Occipital lobe (tissue), 2 donors: ENCODE data around the gene TMEM38A. TPM values are rescaled to one million over a fixed set of nuclear protein-coding genes. Genes with fewer than 3 reads are reported as not detected.
"Not testable (repeated sequence)": the region's sequence is repeated elsewhere in the genome, so short reads cannot be mapped to it uniquely, and the experiment has no call there.

Source experiments
- DNase-seq: peaks from one replicate; lab custom pipeline; 2025; lab: John Stamatoyannopoulos, UW
- total RNA-seq: library from RNA; depleted of rRNA; stranded (reverse); fragments of >200 nt; gene quantifications from one replicate; pipeline ENCODE4 v1.2.3, GENCODE V29; 2014

Gene TMEM38A
- total RNA-seq, 1 donor from 2014 or later: 8.4 TPM

DNA sequence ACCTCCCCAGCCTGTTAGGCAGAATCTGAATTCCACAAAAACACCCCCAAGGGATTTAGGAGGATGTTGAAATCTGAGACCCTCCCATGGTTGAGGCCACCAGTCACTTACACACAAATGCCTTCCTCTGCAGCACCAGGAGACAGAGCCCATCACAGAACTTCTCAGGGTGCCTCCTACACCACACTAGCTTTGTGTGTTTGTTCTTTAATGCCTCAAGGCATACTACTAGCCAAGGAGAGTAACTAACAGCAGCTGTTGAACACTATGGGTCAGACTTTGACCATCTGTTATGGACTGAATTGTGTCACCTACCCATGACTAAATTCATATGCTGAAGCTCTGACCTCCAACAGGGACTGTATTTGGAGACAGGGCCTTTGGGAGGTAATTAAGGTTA lies 23.4 kb upstream of the TMEM38A start:
- no peak for DNase-seq

DNA sequence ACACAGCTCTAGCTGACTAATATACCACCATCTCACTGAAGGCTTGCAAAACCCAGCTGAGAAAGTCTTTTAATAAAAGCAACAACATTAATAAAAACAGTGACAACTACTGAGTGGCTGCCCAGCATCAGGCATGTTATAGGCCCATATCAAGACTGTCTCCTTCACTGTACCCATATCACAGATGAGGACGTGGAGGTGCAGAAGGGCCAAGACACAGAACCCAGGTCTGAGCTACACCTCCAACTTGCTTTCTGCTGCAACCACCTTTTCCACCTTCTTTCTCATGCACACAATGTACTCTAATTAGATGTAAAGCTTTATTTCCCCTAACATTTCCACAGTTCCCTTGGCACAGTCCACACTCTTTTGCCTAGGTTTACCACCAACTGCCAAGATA lies 22.3 kb upstream of the TMEM38A start:
- no peak for DNase-seq

DNA sequence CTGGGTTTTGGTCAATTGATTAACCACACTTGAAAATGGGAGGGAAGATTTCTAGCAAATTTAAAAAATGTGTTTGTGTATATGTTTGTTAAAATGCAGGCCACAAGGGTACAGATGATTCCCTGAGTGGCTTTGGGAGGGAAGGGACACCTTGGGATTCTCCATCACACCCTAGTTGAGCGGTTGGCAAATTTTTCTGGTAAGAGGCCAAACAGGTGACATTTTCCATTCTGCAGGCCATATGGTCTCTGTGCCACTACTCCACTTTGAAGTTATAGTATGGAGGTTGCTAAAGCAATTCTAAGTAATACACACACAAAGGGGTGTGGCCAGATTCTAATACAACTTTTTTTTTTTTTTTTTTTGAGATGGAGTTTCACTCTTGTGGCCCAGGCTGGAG lies 20.0 kb upstream of the TMEM38A start:
- no peak for DNase-seq

DNA sequence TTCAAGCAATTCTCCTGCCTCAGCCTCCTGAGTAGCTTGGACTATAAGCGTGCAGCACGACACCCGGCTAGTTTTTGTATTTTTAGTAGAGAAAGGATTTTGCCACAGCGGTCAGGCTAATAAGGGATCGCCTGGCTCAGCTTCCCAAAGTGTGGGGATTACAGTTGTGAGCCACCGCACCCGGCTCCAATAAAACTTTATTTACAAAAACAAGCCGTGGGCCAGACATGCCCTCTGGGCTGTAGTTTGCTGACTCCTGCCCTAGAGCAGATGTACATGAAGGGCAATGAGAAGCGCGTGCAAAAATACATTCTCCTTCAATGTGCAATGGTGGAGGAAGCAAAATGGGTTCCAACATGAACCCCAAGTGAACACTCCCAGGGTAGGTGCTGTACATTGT lies 19.2 kb upstream of the TMEM38A start:
- DNase-seq: no peak

DNA sequence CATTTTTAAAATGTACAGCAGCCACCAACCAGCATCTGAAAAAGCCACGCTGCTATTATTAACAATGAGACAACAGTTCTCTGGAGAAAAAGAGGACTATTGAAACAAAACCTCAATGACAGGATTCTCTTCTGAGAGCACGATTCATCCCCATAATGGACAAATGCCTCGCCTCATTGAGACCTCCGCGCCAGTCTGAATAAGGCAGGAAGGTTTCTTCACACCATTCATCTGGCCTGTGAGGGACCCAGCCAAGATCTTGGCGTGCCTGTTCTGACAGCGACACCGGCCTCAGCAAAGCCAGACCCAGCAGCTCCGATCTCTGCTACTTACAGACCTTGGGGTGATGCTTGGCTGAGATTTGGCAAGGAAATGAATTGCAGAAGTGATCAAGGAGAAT lies 15.8 kb upstream of the TMEM38A start:
- peak; percentile 30 for DNase-seq

DNA sequence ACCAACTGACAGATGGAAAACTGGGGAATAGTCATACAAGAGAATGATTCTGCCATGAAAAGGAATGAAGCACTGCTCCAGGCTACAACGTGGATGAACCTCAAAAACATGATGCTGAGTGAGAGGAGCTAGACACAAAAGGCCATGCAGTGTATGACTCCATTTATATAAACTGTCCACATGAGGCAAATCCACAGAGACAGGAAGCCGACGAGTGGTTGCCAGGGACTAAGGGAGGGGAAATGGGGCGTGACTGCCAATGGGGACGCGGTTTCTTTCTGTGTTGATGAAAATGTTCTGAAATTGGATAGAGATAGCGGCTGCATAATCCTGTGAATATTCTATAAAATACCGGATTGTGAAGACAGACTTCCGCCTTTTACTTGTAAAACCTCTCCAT lies 11.2 kb upstream of the TMEM38A start:
- DNase-seq: no peak

DNA sequence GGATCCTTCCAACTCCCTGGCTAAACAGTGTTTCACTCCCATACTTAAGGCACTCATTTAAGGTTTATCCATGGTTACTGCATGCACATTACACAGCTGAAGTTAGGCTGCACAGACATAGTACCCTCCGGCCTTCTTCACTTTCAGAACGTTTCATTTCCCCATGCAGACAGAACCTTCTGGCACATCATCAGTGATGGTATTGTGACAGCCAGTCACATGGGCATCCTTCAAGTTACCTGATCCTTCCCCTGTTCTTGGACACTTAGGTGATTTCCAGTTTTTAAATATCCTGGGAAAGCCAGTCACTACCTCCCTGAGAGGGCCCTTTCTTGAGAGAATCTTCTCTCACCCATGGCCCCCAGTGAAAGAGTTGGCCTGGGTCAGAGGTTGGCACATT lies 10.1 kb upstream of the TMEM38A start:
- no peak for DNase-seq

DNA sequence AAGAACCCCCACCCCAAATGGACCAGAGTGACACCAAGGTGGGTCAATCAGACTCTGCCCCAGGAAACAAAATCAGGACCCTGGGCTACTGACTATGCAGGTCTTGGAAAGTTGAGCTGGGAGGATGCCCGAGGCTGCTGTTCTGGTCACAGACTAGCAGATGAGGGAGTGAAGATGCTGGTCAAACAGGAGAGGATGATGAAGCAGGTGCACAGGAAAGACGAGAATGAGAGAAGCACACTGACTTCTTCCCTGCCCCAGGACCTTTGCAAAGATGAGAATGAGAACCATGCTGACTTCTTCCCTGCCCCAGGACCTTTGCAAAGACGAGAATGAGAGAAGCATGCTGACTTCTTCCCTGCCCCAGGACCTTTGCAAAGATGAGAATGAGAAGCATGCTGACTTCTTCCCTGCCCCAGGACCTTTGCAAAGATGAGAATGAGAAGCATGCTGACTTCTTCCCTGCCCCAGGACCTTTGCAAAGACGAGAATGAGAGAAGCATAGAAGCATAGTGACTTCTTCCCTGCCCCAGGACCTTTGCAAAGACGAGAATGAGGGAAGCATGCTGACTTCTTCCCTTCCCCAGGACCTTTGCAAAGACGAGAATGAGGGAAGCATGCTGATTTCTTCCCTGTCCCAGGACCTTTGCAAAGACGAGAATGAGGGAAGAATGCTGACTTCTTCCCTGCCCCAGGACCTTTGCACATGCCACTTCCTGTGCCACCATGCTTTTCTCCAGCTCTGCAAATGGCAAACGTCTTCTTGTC lies 9.3 kb upstream of the TMEM38A start:
- DNase-seq: not testable (repeated sequence)

DNA sequence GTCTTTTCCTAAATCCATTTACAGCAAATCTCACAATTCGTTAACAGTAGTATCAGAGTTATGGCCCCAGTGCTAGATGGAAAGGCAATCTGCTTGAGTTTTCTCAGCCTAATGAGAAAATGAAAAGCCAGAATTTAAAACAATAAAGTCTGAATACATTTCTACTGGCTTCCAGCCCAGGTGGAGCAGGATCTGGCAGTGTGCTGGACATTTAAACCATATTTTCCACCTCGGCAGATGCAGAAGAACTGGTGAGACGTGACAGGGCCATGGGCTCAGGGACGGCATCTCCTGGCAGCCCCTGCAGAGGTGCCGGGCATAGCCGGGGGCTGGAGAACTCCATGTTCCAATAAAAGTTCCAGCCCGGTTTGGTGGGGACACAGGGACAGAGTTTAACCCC lies 8.1 kb upstream of the TMEM38A start:
- no peak for DNase-seq

DNA sequence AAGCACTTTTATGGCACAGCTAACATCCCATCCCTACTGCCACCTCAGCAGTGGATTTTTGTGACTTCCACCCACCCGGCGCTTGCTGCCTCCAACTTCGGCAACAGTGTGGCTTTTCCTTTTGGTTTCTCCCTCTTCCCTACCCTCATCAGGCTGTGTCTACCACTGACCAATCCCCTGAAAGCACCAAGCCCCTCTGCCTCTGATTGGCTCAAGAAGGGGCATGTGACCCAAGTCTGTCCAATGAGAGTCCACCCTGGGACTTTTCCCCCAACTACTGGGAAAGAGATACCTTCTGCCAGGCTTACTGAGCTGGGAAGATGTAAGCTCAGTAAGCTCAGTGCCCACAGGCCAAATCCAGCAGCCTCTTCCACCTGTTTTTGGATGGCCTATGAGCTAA lies 6.8 kb upstream of the TMEM38A start:
- DNase-seq: no peak

DNA sequence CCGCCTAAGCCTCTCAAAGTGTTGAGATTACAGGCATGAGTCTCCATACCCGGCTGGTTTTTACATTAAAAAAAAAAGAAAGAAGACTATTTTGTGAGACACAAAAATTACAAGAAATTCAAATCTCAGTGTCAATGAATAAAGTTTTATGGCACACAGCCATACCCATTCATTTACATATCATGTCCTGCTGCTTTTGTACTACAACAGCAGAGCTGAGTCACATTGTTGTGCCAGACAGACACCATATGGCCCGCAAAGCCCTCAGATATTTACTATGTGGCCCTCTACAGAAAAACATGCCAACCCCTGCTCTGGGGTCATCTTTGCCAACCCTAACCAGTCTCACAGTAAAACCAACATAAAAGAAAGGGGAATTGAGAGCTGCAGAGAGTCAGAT lies 6.3 kb upstream of the TMEM38A start:
- DNase-seq: no peak

DNA sequence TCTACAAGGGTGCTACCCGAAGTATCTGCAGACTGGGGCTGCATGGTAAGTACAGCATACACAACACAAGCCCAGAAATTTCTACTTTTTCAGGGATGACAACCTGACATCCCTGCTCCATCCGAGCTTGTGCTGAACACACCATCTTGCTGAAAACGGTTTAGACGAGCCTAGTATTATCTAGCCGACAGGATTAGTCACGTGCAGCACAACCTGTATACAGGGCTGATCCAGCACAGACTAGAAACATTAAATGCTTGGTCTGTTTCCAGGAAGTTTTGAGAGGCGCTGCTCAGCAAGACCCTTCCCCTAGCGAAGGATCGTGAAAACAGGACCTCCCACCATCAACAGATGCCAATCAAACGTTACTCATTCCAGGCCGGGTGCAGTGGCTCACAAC lies 5.2 kb upstream of the TMEM38A start:
- no peak for DNase-seq

DNA sequence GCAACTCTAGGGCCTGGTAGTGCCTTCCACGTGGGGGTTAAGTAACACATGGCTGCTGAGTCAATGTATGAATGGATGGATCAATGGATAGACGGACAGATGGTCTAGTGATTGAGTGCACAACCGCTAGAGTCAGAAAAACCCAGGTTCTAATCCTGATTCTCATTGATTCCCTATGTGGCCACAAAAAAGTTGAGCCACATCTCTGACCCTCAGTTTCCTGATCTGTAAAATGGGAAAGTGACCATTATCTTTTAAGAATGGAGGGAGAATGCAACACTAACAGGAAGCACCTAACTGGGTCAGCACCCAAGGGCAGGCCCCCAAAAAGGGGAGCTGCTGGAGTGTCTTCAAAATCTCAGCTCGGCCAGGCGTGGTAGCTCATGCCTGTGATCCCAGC lies 3.6 kb upstream of the TMEM38A start:
- no peak for DNase-seq

DNA sequence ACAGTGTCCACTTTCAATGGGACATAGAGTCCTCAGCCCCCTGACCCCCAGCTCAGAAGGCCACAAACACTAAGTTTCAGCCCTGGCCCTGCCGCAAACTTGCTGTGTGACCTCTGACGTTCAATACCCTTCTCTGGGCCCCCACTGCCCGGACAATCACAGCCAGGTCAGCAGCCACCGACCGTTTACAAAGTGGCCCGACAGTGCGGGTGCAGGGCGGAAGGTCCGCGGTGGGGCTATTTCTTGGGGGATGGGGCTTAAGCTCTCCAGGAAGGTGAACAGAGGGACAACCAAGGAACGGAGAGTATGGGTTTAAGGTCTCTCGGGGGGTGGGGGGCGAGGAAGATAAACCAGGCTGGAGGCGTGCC lies 1.5 kb upstream of the TMEM38A start:
- DNase-seq: no peak

DNA sequence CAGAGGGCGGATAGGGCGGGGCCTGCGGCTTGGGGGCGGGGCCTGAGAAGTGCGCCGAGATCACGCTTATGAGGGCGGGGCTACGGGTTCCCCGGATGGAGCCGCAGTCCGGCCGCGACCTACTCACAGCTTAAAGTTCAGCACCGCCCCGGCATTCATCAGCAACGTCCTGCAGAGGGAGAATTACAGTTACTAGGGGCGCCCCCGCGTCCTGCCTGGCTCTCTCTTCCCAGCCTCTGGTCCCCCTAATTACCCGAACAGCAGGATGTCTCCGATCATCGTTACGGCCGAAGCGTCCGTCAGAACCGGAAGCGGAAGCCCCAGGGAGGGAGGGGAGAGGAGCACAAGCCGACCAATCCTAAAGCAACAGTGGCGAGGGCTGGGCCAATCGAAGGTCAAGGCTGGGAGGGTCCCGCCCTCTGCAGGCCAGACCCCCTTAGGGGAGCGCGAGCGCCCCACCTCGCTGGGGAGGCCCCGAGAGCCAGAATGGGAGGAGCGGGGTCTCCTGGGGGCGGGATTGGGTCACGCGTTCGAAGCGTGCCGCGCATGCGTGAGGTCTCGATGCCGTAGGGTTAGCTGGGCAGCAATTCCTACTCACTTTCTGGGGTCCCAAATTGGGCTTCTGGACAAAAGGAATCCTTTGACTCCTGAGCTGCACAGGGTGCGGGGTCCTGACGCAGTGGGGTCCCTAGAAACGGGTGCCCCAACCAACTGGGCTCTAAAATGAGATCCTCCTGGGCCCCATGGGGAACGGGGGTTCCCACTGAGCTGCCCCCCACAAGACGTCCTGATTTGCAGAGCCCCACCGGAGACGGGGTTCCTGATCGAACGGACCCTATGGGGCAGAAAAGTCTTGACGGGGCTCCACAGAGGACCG lies 869 bp upstream of the TMEM38A start, which contains the start of gene SMIM7:
Gene SMIM7 (minus strand): TSS at position 313 of the 877 bp plus-strand sequence. CDS start 34 bp downstream, at position 279.
- DNase-seq: peak; percentile 98

DNA sequence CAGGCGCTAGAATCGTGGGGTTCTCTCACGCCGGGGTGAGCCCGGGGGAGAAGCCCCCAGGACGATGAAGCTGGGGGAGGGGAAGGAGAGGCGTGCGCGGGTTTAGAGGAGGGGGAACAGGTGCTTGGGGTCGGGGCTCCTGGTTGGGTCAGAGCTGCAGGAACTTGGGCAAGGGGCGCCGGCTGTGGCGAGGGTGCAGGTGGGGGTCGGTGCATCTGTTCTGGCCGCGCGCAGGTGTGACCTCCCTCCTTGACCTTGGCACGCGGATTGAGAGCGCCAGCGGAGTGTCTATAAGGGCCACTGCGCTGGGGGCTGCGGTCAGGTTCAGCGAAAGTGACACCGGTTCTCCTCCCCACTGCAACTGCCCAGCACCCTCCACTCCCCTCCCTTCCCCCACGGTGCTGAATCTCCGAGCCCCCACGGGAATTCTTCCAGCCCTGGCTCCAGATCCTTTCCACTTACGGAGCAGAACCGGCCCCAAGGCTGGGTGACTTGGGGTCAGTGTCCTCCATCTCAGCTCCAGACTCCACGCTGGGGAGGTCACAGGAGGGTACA lies 618 bp downstream of the TMEM38A start:
- no peak for DNase-seq

DNA sequence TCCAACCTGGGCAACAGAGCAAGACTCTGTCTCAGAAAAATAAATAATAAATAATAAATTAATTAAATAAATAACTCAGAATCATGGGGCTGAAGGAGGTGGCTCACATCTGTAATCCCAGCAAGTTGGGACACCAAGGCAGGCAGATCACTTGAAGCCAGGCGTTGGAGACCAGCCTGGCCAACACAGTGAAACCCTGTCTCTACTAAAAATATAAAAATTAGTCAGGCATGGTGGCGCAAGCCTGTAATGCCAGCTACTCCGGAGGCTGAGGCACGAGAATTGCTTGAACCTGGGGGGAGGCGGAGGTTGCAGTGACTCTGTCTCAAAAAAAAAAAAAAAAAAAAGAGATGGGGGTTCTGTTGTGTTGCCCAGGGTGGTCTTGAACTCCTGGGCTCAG lies 7.2 kb downstream of the TMEM38A start:
- DNase-seq: no peak

DNA sequence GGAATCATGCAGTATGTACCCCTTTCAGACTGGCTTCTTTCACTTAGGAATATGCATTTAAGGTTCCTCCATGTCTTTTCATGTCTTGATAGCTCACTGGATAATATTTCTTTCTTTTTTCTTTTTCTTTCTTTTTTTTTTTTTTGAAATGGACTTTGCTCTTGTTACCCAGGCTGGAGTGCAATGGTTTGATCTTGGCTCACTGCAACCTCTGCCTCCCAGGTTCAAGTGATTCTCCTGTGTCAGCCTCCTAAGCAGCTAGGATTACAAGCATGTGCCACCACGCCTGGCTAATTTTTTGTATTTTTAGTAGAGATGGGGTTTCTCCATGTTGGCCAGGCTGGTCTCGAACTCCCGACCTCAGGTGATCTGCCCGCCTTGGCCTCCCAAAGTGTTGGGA lies 7.8 kb downstream of the TMEM38A start:
- DNase-seq: not testable (repeated sequence)

DNA sequence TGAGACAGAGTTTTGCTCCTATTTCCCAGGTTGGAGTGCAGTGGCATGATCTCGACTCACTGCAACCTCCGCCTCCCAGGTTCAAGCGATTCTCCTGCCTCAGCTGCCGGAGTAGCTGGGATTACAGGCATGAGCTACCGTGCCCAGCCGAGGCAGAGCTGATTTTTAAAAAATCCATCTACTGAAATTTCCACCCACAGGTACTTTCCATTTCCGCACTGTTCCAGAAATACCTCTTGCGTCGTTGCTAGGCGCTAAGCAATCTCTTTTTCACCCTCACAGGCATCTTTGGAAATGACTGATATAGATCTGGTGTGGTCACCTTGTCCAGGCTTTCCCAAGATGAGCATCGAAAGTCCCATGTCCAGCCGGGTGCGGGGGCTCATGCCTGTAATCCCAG lies 9.4 kb downstream of the TMEM38A start:
- DNase-seq: no peak

DNA sequence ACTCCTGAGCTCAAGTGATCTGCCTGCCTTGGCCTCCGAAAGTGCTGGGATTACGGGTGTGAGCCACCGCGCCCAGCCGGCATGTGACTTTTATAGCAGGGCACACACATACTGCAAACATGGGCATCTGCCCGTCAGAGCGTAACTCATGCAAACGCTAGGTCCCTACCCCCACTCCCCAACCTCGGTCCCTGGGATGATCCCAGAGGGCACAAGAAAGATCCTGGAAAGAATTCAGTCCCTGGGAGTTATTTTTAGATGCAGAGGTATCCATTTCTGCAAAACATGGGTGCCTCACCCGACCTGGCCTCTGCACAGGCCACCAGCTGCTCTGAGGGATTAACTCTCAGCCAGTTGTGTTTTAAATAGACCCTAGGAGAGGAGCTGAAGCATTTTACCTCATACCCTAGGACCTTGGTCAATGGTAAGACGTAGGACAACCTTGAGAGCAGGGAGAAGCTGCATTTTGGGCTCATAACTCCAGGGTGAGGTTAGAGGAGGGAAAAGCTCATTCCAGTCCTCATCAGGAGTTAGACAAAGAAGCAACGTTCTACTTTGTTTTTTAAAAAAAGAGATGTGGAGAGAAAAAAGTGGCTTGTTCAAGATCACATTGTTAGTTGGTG lies 10.8 kb downstream of the TMEM38A start:
- no peak for DNase-seq

DNA sequence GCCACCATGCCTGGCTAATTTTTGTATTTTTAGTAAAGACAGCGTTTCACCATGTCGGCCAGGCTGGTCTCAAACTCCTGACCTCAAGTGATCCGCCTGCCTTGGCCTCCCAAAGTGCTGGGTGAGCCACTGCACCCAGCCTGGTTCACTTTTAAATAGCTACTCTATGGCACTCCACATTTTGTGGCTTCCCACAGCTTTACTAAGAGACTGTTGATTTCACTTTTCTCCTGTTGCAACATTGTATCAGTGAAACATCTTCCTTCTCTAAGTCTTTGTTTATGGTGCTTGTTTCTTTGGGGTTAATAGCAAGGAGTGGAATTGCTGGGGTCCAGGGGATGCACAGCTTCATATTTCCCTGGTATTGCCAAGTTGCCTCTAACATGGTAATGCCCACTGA lies 12.3 kb downstream of the TMEM38A start:
- DNase-seq: no peak

DNA sequence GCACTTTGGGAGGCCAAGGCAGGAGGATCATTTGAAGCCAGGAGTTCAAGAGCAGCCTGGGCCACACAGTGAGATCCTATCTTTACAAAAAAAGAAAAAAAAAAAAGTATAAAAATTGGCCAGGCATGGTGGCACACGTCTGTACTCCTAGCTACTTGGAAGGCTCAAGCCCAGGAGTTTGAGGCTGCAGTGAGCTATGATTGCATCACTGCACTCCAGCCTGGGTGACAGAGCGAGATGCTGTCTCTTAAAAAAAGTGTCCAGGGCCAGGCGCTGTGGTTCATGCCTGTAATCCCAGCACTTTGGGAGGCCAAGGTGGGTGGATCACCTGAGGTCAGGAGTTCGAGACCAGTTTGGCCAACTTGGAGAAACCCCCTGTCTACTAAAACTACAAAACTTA lies 12.9 kb downstream of the TMEM38A start:
- not testable (repeated sequence) for DNase-seq
